ENCODE measurements around the gene MCOLN3.

MCOLN3 gene

GRCh38 chr1:85048296-85049064 is at the start of gene MCOLN3:
TSS of gene MCOLN3 (minus strand) at chr1:85048500. CDS start at chr1:85045360, 3,140 bp downstream.
- TF ChIP-seq ZFX (IDR thresholded peaks at IDR 0.05) (no peak), CTCF (conservative IDR thresholded peaks at IDR 0.05) (no peak)

GRCh38 chr1:85093644-85094043 is 45.3 kb upstream of the MCOLN3 start:
- TF ChIP-seq CTCF (conservative IDR thresholded peaks at IDR 0.05) = no peak
- no peak for TF ChIP-seq ZFX (IDR thresholded peaks at IDR 0.05)
- no peak overlapping the region for H3K27ac ChIP-seq

More at GRCh38 chr1:85048296-85049064, at the start of gene MCOLN3:
- no peak within 1 kb of the TSS for H3K27ac ChIP-seq

GRCh38 chr1:85091671-85092280 is 43.5 kb upstream of the MCOLN3 start:
- H3K27ac ChIP-seq = no peak overlapping the region
- TF ChIP-seq ZFX (IDR thresholded peaks at IDR 0.05) (no peak), CTCF (conservative IDR thresholded peaks at IDR 0.05) (no peak)

GRCh38 chr1:85090225-85090624 is 41.9 kb upstream of the MCOLN3 start:
- TF ChIP-seq CTCF (conservative IDR thresholded peaks at IDR 0.05) (no peak), ZFX (IDR thresholded peaks at IDR 0.05) (no peak)

GRCh38 chr1:85089203-85089602 is 40.9 kb upstream of the MCOLN3 start:
- TF ChIP-seq CTCF (conservative IDR thresholded peaks at IDR 0.05) = no peak
- TF ChIP-seq ZFX (IDR thresholded peaks at IDR 0.05) = no peak
- H3K27ac ChIP-seq = no peak overlapping the region

More at GRCh38 chr1:85090225-85090624, 41.9 kb upstream of the MCOLN3 start:
- no peak overlapping the region for H3K27ac ChIP-seq

GRCh38 chr1:85088408-85088784 is 40.1 kb upstream of the MCOLN3 start:
- TF ChIP-seq CTCF (conservative IDR thresholded peaks at IDR 0.05) = no peak
- TF ChIP-seq ZFX (IDR thresholded peaks at IDR 0.05) = no peak
- no peak overlapping the region for H3K27ac ChIP-seq

GRCh38 chr1:85087659-85088407 is 39.5 kb upstream of the MCOLN3 start:
- TF ChIP-seq ZFX (IDR thresholded peaks at IDR 0.05) (no peak), CTCF (conservative IDR thresholded peaks at IDR 0.05) (no peak)

More at GRCh38 chr1:85087659-85088407, 39.5 kb upstream of the MCOLN3 start:
- no peak overlapping the region for H3K27ac ChIP-seq

Data from C4-2B (cell line).